WTC11 (cell line): ENCODE measurements around the gene FCHSD1. TPM values are rescaled to one million over a fixed set of nuclear protein-coding genes. Genes with fewer than 3 reads are reported as not detected.

Experiments used
- ATAC-seq: fragments of 200-7000 bp; cut with Tn5 transposase; 2 replicates; pipeline ENCODE4 v1.10.0; 2021; ENCODE audit warnings: mild to moderate bottlenecking, moderate library complexity
- CTCF ChIA-PET: fragments of 300-600 bp; sonication (Branson Sonifier 250); formaldehyde crosslinking; loops from one replicate; lab custom pipeline; 2021; ENCODE audit warnings: antibody characterized with exemption; lab: Charles Lee
- POLR2A ChIA-PET: fragments of 350-600 bp; sonication (Branson Sonifier 250); formaldehyde crosslinking; loops from one replicate; lab custom pipeline; 2021; ENCODE audit warnings: antibody characterized with exemption; lab: Charles Lee
- DNase-seq: peaks from one replicate; pipeline ENCODE4 v3.0.0; 2021; ENCODE audit warnings: low spot score
- H3K27ac Mint-ChIP-seq: 2 replicates; pipeline ENCODE4 v1.8.0; 2021; ENCODE audit warnings: mixed read lengths
- H3K27me3 Mint-ChIP-seq: 2 replicates; pipeline ENCODE4 v1.8.0; 2021; ENCODE audit warnings: low read depth, mild to moderate bottlenecking, moderate library complexity, mixed read lengths
- H3K36me3 Mint-ChIP-seq: 2 replicates; pipeline ENCODE4 v1.8.0; 2021; ENCODE audit warnings: mixed read lengths
- H3K4me1 Mint-ChIP-seq: 2 replicates; pipeline ENCODE4 v1.8.0; 2022; ENCODE audit warnings: mixed read lengths
- H3K4me3 Mint-ChIP-seq: 2 replicates; pipeline ENCODE4 v1.8.0; 2021; ENCODE audit warnings: mild to moderate bottlenecking, moderate library complexity, mixed read lengths
- H3K9me3 Mint-ChIP-seq: 2 replicates; pipeline ENCODE4 v1.8.0; 2021; ENCODE audit warnings: mixed read lengths
- ARID4B ChIP-seq: sonication (generic); formaldehyde crosslinking; IDR thresholded peaks from 2 replicates; pipeline ENCODE4 v1.8.0; 2023; ENCODE audit warnings: missing genetic modification reagents, mild to moderate bottlenecking, borderline replicate concordance
- CBFB ChIP-seq: sonication (generic); formaldehyde crosslinking; IDR thresholded peaks from 2 replicates; pipeline ENCODE4 v1.8.1; 2022; ENCODE audit warnings: mild to moderate bottlenecking, low read depth, missing genetic modification reagents
- CTCF ChIP-seq: fragments of 200-600 bp; IDR thresholded peaks from 2 replicates; pipeline ENCODE4 v1.8.0; 2022; ENCODE audit warnings: antibody characterized with exemption
- E2F1 ChIP-seq: sonication (generic); formaldehyde crosslinking; IDR thresholded peaks from 2 replicates; pipeline ENCODE4 v1.8.0; 2022; ENCODE audit warnings: mild to moderate bottlenecking, missing genetic modification reagents
- ERG ChIP-seq: fragments of 250-450 bp; sonication (Bioruptor Pico); IDR thresholded peaks from 2 replicates; pipeline ENCODE4 v1.8.0; 2021; ENCODE audit warnings: mild to moderate bottlenecking
- FOXJ3 ChIP-seq: sonication (generic); formaldehyde crosslinking; IDR thresholded peaks from 2 replicates; pipeline ENCODE4 v1.9.0; 2021; ENCODE audit warnings: missing genetic modification reagents, mild to moderate bottlenecking, borderline replicate concordance
- GRHL2 ChIP-seq: fragments of 250-450 bp; sonication (Bioruptor Pico); IDR thresholded peaks from 2 replicates; pipeline ENCODE4 v1.8.0; 2022; ENCODE audit warnings: mild to moderate bottlenecking, moderate library complexity; ENCODE audit not compliant: insufficient replicate concordance, severe bottlenecking
- HMGA2 ChIP-seq: fragments of 250-450 bp; sonication (Bioruptor Pico); IDR thresholded peaks from 2 replicates; pipeline ENCODE4 v1.4.0; 2021; ENCODE audit warnings: mild to moderate bottlenecking, moderate library complexity
- KAT7 ChIP-seq: sonication (generic); formaldehyde crosslinking; IDR thresholded peaks from 2 replicates; pipeline ENCODE4 v1.8.1; 2023; ENCODE audit warnings: missing genetic modification reagents, mild to moderate bottlenecking, borderline replicate concordance
- MAX ChIP-seq: sonication (generic); formaldehyde crosslinking; IDR thresholded peaks from 2 replicates; pipeline ENCODE4 v1.8.0; 2022; ENCODE audit warnings: mild to moderate bottlenecking, missing genetic modification reagents
- NFATC4 ChIP-seq: fragments of 250-450 bp; sonication (Bioruptor Pico); IDR thresholded peaks from 2 replicates; pipeline ENCODE4 v1.9.0; 2021; ENCODE audit warnings: mild to moderate bottlenecking
- OVOL2 ChIP-seq: fragments of 250-450 bp; sonication (Bioruptor Pico); IDR thresholded peaks from 2 replicates; pipeline ENCODE4 v1.9.0; 2021; ENCODE audit warnings: mild to moderate bottlenecking, borderline replicate concordance
- PRRX2 ChIP-seq: fragments of 250-450 bp; sonication (Bioruptor Pico); IDR thresholded peaks from 2 replicates; pipeline ENCODE4 v1.8.0; 2021; ENCODE audit warnings: mild to moderate bottlenecking
- ZBTB21 ChIP-seq: sonication (generic); formaldehyde crosslinking; IDR thresholded peaks from 2 replicates; pipeline ENCODE4 v1.8.1; 2023; ENCODE audit warnings: mild to moderate bottlenecking, missing genetic modification reagents, borderline replicate concordance
- ZBTB43 ChIP-seq: sonication (generic); formaldehyde crosslinking; IDR thresholded peaks from 2 replicates; pipeline ENCODE4 v1.8.1; 2023; ENCODE audit warnings: mild to moderate bottlenecking, missing genetic modification reagents
- ZNF121 ChIP-seq: sonication (generic); formaldehyde crosslinking; IDR thresholded peaks from 2 replicates; pipeline ENCODE4 v1.8.0; 2023; ENCODE audit warnings: missing genetic modification reagents
- ZNF396 ChIP-seq: fragments of 250-450 bp; sonication (Bioruptor Pico); IDR thresholded peaks from 2 replicates; pipeline ENCODE4 v1.8.0; 2021; ENCODE audit warnings: mild to moderate bottlenecking, moderate library complexity, borderline replicate concordance
- ZNF512 ChIP-seq: sonication (generic); formaldehyde crosslinking; IDR thresholded peaks from 2 replicates; pipeline ENCODE4 v1.8.1; 2022; ENCODE audit warnings: missing genetic modification reagents, borderline replicate concordance
- total RNA-seq: library from RNA; stranded (reverse); gene quantifications from 3 replicates; pipeline ENCODE4 v1.2.3, GENCODE V29; 2021

FCHSD1 gene
- total RNA-seq, 1 experiment from 2014 or later = 50.3 TPM

- ATAC-seq (no peak), DNase-seq (no peak)
- H3K4me1 Mint-ChIP-seq = no peaks in the 10 kb centered on the region
- no peak for TF ChIP-seq KAT7 (CRISPR knock-in tag)
- TF ChIP-seq PRRX2 (CRISPR knock-in tag) = no peak
- TF ChIP-seq ZNF512 = no peak
- TF ChIP-seq MAX (CRISPR knock-in tag) = no peak
- TF ChIP-seq FOXJ3 (CRISPR knock-in tag) = no peak
- no peak for TF ChIP-seq GRHL2 (CRISPR knock-in tag)
- TF ChIP-seq ARID4B (CRISPR knock-in tag) = no peak
- no peak for TF ChIP-seq CTCF
- no peak for TF ChIP-seq ZNF396 (CRISPR knock-in tag)
- TF ChIP-seq ZNF121 = no peak
- TF ChIP-seq HMGA2 (CRISPR knock-in tag) = no peak
- TF ChIP-seq OVOL2 (CRISPR knock-in tag) = no peak
- TF ChIP-seq ERG (CRISPR knock-in tag) = no peak
- TF ChIP-seq ZBTB43 = no peak
- no peak for TF ChIP-seq E2F1 (CRISPR knock-in tag)
- no peak for TF ChIP-seq CBFB (CRISPR knock-in tag)
- no peak for TF ChIP-seq NFATC4
- no peak for TF ChIP-seq ZBTB21 (CRISPR knock-in tag)
- no peaks in the 10 kb centered on the region for H3K9me3 Mint-ChIP-seq
- H3K27me3 Mint-ChIP-seq = no peaks in the 10 kb centered on the region
- no peak overlapping the region for H3K4me3 Mint-ChIP-seq
- POLR2A ChIA-PET = no interaction called here
- H3K27ac Mint-ChIP-seq = no peak overlapping the region
- CTCF ChIA-PET = interaction anchor here (1.1 to 3.4 kb wide), 4 partner anchors 22 to 54 kb away, joined by 3 to 24 read pairs (median 7); partner anchors contain the start of genes DIAPH1 and FCHSD1
- no peaks in the 10 kb centered on the region for H3K36me3 Mint-ChIP-seq
Observed at GRCh38 chr5:141597394-141597793, 53.8 kb downstream of the FCHSD1 start.
